Ecto neural progenitor cell (in vitro differentiated cells): ENCODE results near the gene FRMPD4.

Experiments used
- DNase-seq: peaks from one replicate; pipeline ENCODE4 v3.0.0-alpha.2; 2018; ENCODE audit warnings: low spot score

Gene FRMPD4

DNA sequence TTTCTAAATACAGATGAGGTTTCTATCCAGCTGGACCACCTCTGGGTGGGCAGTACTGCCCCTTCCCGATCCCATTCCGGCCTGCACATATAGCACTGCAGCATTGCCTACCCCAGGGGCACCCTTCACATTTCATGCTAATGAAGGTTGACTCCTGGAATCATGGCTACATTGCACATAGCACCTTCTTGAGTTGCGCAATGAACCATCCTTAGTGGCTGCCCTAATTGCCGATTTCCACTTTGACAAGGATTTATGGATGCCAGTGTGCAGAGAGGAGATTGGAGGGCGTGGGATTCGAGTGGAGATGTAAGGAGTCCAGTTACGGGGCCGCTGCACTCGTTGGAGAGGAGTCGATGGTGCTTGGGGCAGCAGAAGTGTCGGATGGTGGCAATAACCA is 229.0 kb downstream of the FRMPD4 start:
- no peak for DNase-seq

DNA sequence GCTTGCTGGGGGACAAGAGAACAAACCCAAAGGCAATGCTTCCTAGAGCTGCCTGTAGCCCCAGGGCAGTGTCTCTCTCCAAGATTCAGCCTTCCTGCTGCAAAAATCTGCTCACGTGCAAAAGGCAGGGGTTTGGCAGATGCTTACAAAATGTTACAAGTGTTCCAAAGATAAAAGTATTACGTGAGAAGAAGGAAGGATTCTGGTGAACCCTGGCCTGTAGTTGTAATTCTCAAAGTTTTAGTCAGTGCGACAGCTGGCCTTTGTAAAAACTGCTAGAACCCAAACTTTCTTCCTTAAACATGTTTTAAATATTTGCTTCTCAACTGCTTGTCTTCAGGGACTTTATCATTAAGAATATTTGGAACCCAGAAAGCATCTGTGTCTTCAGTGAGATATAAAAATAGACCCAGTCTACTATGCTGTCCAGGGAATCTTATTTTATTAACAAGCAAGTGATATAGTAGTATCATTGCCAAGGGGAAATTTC is 232.3 kb downstream of the FRMPD4 start:
- DNase-seq = no peak

DNA sequence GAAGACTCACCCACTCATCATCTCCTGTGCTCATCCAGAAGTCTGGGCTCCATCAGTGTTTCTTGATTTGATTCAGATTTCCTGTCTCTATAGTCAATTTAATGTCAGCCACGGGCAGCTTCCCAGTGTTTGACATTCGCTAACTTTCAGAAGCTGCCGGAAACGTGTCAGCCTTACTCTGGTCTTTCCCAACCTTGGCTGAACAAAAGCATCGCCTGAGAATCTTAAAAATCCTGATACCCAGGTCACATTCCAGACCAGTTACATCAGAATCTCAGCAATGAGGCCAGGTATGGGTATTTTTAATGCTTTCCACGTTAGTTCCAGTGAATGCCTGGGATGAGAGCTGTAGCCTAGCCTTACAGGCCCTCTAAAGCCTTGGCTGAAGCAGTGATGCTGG is 233.8 kb downstream of the FRMPD4 start:
- no peak for DNase-seq

DNA sequence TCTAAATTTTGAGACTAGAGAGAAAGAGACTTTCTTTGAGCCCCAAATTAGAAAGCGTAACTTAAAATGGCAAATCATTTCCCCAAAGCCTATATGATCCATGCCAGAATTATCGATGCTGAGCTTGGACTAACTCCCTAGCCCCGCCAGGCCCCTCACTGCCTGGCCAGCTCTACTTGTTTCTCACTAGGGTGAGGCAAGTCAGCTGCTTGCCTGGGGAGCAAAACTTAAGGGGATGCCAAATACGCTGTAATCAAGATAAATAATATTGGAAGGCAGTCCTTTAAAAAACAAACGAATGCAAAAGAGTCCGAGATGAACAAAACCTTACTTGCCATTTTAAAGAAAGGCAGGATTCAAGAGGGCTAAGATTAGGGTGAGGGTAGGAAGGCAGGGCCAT is 236.0 kb downstream of the FRMPD4 start:
- no peak for DNase-seq

DNA sequence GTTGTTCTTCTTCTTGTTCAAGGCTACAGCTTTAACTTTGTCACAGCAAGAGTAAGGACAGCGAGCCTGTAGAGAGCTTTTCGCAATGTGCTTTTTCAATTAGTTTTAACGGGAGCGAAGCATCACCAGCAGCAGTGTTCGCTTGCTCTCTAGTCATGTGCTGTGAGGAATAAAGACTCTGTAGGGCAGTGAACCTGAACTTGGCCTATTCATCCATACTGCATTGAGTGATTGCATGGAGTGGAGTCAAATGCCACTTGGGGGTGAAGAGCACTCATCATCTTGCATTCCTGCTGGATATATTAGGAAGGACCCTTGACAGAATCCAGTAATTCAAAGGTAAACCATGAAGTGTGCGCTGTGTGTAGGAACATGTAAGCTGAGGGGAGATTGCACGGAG is 240.0 kb downstream of the FRMPD4 start:
- DNase-seq = no peak

DNA sequence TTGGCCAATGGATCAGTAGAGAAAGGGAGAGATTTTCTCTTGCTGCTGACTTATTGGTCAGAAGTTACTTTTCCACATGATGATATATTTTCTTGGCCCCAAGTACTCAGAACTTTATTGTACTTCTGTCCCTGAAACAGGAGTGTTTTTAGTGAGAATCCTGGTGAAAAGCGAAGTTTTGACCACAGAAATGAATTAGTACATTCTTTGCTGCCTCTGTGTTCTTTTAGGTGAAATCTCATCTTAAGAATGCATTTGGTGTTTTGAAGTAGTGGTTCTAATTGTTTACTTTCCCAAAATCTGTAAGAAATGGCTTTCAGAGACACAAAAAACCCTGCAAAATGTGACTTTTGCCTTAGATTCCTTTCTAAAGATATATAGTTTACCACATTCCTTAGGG is 240.4 kb downstream of the FRMPD4 start:
- DNase-seq = no peak

DNA sequence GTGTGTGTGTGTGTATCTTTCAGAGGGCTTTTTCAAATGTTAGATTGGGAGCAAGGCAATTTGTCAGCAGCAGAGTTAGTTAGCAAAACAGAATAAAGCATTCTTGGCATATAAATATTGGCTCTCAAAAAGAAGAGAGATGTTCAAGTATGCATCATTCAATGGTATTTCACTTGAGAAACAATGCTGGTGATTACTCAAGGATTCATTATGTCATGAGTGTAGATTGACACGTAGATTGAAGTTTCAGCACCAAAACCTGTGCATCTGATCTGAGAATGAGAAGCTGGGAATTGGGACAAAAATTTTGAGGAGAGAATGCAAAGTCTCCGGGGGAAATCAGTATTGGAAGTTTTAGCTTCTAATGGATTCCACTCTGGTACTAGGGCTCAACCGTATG is 241.4 kb downstream of the FRMPD4 start:
- no peak for DNase-seq

DNA sequence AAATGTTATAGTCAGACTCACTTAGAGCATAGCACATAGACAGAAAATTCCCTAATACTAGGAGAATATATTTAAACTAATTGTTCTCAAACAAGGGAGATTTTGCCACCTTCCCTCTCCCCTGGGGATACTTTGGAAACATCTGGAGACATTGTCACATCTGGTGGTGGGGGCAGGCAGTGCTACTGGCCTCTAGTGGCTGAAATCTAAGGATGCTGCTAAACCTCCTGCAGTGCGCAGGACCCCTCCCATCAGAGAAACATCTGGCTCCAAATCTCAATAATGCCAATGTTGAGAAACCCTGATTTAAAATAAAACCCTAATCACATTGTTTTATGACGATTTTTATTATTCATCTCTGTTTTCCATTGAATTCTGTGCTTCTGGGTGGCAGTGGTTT is 244.9 kb downstream of the FRMPD4 start:
- no peak for DNase-seq

DNA sequence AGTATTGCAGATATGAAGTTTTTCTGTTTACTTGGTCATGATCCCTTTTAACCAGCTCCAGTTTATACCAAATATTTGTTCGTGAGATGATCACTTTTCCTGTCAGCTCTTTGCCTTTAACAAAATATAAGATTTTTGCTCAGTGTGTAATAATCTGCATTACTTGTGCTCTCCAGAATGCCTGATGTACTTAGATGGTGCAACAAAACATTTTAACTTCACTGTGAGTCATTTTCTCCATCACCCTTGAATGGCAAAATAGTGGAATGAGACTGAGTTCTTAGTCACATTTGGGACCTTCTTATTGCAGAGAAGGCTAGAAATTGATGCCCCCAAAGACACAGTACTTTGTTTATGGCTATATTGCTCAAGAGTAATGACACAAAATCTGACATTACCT is 252.0 kb downstream of the FRMPD4 start:
- no peak for DNase-seq

DNA sequence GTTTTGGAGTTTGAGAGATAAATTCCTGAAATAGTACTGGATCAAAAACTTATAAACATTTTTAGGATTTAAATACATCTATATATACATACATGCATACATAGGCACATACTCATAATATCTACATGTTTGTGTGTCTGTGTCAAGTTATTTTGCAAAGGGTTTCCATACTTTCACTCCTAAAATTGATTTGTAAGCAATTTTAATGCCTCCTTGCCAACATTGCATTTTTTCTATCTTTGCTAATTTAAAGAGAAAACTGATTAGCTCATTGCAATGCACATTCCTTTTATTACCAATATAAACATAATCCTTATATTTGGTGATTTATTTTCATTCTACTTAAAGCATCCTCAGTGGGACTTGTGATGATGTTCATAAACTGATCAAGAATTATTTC is 258.3 kb downstream of the FRMPD4 start:
- DNase-seq = no peak

DNA sequence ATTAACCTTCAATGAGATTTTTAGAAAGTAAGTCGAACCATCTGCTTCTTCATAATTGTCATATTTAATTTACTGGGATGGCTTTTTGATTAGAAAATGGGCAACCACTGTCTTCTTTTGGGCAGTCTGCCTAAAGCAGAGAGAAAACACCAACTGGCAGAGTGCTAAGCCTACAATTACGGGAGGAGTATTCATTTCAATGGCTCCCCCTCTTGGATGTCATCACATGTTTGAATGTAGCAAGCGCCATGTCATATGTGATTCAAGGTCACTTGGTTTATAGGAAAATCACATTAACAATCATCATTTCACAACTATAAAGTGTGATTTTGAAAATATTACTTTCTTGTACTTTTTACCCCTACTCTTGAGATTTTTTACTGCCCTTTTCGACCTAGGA is 261.9 kb downstream of the FRMPD4 start:
- no peak for DNase-seq

DNA sequence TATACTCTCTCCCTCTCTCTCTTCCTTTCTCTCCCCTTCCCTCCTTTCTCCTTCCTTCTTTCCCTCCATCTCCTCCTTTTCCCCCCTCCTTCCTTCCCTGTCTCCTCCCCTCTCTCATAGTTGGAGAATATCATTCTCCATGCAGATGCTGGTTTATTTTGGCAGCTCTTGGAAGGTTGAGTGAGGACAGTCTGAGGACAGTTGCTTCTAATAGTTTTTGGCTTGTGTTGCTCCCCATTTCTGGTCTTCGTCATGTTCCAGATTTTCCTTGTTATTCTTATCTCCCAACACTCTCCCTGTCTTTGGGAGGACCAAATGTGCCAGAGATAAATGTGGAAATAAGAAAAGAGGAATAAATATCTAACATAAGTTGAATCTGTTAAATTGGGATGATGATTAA is 263.0 kb downstream of the FRMPD4 start:
- DNase-seq = no peak

DNA sequence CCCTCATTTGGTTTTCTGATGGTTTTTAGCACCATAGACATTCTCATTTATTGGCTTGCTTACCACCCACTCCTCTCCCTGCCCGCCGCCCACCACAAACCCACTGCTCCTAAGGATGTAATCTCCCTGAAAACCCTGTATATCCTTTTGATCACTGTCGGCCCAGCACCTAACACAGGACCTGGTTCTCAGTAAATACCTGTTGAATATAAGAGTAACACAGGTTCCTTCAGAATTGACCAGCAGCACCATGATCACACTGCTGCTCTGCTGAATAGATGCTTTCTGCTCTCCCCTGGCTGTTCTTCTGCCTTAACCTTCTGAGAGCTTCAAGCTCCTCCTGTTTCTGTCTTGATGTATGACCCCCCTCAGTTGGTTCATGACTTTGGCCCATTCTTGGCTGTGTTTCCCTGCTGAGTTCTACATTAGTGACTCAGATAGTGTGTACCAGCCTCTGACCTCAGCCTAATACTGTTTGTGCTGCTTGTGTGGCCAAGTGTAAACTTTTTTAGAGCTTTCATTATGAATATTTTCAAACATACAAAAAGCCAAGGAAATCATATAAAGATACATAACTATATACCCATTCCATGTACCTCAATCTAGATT is 265.3 kb downstream of the FRMPD4 start:
- DNase-seq = no peak

DNA sequence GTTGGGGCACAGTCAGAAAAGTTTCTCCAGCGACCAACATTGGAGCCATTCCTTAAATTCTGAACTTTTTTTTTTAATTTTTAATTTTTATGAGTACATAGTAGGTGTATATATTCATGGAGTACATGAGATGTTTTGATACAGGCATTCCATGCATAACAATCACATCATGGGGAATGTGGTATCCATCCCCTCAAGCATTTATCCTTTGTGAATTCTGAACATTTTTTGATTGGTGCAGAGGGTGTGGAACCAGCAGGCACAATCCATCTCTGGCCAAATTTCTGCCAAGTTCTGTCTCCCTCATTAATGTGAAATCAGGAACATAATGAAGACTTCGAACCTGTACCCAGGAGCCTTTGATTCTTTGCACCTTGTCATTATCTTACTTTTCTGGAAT is 267.0 kb downstream of the FRMPD4 start:
- no peak for DNase-seq

DNA sequence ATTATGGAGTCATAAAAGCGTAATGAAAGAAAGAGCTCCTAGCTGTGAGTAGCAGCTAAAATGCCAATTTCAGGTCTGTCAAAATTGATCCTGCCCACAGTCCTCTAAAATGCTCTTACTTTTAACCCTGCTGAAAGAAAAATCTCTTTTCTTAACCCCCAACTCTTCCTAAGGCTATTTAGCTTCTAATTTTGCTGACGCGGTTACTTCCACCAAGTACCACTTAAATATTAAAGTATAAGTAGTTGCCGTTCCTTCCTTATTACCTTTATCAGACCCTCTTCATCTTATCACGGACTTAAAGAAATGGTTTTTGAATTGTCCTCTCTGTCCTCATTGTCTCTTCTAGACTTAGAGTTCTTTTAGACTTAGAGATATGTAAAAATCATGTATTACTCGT is 272.2 kb downstream of the FRMPD4 start:
- no peak for DNase-seq

DNA sequence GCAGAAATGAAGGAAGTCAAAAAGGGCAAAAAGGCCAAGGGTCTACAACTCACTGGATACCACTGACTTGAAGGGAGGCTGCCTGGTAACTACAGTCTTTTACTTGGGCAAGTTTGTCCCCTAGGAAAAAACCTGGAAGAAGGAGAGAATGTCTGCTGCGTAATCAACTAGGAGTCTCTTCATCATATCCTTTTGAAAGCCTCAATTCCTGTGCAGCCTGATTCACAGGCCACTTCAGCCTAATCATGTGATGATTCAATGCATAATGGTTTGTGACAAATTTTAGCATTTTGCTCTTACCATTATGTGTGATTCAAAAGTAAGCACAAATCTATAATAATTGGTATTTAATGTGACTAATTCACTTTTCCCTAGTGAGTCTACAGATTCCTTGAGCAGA is 273.6 kb downstream of the FRMPD4 start:
- DNase-seq = no peak

DNA sequence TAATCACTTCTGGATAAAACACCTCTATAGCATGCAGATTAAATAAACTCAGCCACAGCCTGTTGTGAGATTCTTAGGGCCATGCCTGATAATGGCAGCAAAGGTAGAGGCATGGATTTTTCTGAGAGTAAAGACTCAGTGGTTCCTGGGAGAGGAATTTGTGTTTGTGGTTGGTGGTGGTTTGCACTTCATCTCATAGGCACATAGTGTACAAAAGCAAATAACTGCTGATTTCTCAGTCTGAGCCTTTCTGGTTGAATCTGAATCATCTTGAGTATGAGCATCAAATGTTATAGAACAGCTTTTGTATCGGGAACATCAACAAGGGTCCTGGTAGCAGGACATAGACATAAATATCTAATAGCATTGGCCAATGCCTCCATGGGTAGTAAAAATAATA is 274.3 kb downstream of the FRMPD4 start:
- DNase-seq = no peak

DNA sequence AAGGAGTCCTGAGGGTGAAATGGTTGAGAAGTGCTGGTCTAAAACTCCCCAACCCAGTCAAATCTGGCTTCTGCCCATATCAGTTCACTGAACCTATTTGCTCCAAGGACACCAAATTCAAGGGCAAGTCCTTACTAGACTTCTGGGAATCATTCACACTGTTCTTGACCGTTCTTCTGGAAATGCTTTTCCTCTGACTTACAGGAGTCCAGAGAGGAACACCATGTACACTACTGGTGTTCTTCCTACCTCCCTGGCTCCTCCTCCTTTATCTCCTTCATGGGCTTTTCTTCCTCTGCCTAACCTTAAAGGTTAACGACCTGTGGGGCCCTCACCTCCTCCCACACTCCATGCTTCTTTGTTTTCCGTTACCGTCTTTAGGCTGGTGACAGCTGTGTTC is 281.3 kb downstream of the FRMPD4 start:
- DNase-seq = no peak

DNA sequence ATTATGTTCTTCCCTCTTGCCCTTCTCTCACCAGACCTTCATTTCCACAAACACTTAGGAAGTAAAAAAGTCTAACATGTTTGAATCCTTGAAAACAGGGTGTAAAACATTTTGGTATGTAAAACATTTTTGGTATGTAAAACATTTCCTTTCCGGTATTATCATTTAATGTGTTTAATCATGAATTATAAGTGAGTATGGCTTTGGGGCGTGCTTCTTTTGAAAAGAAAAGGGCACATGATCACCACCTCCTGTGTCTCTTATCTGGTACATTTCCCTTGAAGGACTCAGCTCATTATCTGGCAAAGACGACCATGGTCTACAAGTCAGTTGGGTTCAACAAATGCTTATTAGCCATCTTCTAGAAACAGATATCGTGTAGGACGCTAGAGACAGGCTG is 283.6 kb downstream of the FRMPD4 start:
- DNase-seq = no peak

DNA sequence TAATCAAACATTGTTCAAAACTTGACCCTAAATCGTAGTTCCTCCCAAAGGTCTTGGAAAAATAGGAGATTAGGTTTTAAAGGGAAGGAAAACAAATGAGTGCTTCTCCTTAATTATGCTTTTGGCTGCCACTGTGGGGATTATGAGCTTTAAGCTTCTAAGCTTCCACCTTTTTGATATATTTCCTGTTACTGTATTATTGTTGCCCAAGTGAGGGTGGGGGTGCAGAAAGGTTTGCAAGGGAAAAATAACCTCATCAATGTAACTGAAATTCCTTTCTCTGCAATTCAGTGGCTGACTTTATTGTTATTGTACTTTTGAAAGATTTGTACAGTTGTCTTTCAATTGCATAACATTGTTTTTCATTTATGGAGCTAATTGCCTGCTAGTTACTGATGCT is 285.1 kb downstream of the FRMPD4 start:
- no peak for DNase-seq

DNA sequence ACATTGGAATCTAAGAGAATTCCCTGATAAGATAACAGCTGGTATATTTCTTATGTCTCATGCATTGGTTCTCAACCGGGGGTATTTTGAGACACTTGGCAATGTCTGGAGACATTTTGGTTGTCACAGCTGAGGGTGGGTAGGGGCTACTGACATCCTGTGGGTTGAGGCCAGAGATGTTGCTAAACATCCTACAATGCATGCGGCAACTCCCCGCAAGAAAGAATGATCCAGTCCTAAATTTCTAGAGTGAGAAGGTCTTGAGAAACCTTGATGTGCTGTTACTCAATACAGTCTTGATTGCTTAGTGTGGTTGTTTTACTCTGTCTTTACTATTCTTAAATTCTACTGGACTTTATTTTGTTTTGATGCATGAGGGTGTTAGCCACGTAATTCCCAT is 287.2 kb downstream of the FRMPD4 start:
- no peak for DNase-seq

DNA sequence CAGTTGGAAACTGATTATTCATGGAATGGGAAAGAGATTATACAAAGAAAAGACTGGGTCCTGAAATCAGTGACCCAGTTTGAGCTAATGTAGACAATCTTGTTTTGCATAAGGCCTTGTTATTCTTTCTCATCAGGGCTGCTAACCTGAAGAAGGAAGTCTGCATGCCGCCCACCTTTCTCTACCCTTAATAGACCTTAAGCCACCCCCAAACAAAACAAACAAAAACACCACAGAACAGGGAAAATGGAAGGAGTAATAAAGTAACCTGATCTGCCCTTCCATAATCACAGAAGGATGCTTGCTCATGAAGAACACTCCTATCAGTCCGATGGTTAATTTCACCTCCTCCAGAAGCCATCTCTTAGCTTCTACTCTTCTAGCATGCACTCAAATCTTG is 288.1 kb downstream of the FRMPD4 start:
- no peak for DNase-seq

DNA sequence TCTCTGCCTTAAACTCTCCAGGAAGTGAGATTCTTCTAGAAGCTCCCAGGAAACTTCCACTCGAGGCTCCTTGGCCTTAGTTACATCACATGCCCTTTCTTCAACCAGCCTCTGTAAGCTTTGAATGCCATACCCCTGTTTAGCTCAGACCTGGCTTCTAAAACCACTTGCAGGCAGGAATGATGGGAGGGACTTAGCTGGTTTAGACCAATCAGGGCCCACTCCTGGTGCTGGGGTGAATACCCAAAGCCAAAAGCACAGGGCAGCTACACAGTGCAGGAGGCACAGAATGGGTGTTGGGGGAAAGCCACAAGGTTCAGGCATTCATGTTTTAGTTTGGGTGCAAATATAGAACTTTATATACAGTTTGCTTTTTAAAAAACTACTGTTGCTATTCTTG is 296.2 kb downstream of the FRMPD4 start:
- no peak for DNase-seq

DNA sequence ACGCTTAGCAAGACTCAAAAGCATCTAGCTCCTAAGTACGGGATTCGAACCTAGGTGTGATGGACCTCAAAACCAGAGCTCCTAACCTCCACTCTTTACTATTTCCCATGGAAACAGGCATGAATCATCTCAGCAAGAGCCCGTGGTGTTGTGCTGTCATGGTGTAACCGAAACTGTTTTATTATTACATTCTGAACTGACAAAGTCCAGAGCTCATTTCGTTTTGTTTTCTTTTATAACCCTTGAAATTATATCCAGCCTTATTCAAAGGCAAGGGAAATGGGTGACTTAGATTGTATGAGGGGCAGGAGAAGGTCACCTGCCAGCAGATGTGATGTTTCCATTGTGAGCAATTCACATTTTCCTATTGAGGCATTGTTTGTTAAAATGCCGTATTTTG is 301.1 kb downstream of the FRMPD4 start:
- DNase-seq = no peak

DNA sequence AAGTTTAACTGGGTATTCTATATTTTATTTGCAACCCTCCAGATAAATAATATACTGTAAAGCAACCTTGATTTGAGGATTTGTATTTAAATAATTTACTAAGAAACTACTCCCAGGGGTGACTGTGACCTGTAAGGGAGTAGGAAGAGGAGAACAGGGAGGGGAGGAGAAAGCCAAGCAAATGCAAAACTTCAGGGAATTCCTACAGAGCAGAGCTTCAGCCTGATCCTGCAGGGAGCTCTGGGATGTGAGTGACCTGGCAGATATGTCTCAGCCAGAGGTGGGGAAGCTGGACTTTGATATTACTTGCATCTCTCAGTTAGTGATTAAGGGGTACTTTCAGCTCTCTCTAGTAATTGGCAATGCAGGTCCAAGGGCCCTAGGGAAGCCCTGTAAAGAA is 302.0 kb downstream of the FRMPD4 start:
- DNase-seq = no peak
